CMK (cell line): ENCODE data around the gene ITPKB.

Experiments used
- DNase-seq: peaks from one replicate; pipeline ENCODE4 v3.0.0-alpha.2; 2010; ENCODE audit warnings: low read depth

The ITPKB gene

DNA sequence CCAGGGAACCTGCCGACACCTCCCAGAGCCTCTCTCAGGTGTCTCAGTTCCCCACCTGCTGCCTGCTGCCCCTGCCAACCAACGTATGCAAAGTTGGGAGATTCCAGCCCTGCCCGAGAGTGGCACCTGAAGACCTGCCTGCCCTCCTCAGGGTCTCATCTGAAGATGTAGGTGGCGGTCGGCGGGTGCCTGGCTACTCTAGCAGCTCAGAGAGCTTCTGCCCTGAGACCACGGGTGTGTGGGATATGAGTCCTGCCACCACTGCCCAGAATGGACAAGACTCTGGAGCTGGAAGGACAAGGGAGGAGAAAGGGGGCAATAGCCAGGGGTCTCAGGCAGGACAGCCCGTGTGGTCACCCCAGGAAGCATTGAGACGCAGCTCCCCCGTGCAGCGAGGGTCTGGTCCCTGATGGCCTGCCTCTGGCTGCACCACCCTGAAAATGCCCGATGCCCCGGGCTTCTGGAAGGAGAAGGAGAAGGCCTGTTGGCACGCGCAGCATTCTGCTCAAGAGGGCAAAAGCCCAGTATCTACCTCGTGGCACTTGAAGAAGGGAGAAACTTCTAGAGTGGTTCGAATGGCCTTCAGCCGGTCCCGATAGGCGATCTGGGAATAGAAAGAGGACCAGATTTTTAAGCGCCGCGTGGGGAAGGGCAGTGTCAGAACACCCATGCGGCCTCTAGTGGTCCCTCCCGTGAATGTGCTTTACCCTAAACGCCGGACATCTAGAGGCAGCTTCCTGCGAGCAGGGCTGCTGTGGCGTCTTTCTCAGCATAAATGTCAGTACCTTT lies 101.7 kb downstream of the ITPKB start:
- no peak for DNase-seq

DNA sequence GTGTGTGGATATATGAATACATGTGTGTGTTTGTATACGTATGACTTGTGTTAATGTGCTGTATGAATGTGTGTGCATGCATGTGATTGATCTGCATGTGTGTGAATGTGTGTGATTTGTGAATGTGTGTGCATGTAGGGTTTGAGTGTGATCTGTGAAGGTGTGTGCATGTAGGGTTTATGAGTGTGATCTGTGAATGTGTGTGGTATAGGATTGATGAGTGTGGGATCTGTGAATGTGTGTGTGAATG lies 102.3 kb downstream of the ITPKB start:
- no peak for DNase-seq

DNA sequence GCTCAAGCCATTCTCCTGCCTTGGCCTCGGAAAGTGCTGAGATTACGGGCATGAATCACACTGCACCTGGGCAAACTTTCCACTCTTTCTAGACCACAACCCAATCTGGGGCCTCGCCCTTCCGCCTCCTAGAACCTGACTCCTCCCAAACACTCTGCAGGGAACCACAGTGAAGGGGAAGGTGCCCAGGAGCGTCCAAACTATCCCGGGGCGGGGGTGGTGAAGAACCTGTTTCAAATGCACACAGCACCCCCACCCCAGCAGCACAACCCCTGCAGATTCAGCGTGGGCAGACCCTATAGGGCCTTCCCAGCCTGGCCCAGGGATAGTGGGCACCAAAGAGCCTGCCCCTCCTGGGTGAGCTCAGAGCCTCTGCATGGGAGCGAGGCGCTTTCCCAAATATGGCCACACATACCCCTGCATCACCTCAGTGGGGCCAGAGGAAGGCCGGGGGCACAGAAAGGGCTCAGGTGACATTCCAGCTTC lies 103.6 kb downstream of the ITPKB start:
- no peak for DNase-seq

DNA sequence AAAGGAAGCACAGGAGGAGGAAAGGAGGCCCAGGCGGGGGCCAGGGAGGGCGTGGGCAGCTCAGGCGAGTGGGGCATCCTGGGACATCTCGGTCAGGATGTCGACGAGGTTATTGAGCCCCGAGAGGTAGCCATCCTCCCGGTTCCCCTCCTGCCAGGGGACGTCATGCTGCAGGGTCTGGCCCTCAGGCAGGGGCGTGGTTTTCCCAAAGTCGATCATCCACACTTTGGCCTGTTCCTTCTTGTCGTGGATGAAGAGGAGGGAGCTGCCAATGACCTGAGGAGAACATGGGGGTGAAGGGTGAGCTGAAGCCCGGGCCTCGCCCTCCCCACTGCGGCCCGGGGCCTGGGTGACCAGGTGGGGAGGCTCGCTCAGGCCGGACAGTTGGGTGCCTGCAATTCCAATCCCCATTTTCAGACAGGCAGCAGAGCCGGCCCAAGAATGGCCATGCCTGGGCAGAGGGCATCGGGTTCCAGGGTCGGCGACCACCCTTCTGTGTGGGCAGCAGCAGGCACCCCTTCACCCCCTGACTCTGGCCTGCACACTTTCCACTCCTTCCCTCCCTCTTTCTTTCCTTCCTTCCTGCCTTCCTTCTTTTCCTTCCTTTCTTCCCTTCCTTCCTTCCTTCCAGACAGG lies 104.4 kb downstream of the ITPKB start:
- no peak for DNase-seq

DNA sequence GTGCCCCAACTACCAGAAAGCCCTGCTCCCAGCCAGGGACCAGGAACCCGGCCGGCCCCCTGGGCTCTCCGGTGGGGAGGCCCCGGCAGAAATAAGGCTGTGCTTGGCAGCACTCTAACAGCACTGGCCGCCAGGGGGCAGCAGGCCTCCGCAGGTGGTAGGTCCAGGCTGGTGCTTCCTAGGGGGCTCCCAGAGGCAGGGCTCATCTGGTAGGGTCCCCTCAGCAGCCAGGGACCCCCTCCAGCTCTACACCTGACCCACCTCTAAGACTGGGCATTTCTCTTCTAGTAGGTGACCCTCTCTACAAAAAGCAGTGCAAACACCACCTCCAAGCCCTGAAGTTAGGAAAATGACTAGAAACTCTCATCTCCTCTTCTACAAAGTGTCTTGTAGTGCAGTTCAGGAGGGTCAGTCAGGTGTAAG lies 104.9 kb downstream of the ITPKB start:
- DNase-seq: no peak

DNA sequence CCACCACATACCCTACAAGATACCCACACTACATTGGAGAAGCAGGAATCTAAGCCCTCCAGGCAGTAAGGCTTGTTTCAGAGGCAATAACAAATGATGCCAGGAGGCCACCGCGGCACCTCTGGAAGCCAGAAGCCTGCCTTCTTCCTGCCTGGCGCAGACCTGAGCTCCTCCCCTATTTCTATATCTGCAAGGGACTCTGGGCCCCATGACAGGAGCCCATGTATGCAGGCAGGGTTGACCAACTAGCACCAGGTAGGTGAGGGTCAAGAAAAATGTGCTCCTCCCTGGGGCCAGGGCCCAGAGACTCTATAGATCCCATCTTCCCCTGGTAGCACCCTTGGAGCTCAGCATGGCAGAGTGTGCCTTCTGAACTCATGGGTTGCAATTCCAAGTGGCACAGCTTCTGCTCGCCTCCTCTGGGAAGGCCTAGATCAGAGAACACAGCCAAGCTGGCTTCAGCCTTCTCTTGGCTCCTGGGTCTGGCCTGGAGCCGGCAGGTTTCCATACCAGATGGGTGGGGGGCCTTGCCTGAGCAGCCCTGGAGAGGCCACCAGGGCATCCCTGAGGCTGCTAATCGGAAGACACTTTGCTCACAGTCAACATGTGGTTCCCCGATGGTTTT lies 105.4 kb downstream of the ITPKB start:
- no peak for DNase-seq

DNA sequence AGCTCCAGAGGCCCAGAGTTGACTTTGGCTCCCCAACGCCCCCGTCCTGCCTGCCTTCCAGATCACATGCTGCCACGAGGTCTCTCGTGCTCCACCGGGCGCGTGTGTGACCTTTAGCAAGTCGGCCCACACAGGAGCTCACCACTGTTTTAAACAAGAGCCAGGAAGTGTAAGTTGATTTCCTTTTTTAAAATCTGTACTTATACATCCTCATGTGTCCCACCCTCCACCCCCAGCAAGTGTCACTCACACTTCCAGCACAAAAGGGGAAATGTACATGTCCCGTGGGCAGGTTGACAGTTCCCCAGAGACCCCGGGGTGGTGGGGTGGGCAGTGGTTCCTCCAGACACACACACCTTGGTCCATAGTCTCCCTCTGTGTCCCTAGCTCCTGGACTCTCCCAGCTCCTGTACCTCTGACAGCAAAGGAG lies 106.1 kb downstream of the ITPKB start:
- DNase-seq: no peak

DNA sequence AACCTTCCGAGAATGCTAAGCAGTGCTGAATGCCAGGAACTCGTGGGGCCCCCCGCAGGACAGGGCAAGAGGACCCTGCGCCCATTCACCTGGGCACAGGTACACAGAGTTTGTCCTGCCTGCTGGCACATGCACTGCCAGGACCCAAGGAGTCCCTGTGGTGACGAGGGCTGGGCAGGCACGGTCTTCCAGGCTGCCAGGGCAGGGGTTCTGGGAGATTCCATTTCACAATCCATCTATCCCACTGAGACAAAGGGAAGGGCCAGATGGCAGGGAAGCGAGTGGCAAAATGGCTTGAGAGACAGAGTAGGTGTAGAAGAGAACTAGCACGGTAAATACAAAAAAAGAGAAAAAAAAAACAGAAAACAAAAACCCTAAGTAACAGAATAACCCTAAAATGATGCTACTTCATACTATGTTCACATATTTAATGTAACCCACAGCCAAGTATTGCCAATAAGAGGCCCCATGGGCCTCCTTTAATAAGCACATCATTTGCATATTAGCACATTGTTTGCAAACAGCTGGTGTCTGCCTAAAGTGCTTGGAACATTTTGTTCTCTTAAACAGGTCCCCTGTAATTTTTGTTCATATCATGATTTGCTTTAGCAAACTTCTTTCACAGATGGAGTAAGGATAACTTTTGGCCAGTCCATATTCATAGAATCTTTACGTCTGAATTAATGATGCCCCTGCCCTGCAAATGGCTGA lies 106.8 kb downstream of the ITPKB start:
- DNase-seq: no peak

DNA sequence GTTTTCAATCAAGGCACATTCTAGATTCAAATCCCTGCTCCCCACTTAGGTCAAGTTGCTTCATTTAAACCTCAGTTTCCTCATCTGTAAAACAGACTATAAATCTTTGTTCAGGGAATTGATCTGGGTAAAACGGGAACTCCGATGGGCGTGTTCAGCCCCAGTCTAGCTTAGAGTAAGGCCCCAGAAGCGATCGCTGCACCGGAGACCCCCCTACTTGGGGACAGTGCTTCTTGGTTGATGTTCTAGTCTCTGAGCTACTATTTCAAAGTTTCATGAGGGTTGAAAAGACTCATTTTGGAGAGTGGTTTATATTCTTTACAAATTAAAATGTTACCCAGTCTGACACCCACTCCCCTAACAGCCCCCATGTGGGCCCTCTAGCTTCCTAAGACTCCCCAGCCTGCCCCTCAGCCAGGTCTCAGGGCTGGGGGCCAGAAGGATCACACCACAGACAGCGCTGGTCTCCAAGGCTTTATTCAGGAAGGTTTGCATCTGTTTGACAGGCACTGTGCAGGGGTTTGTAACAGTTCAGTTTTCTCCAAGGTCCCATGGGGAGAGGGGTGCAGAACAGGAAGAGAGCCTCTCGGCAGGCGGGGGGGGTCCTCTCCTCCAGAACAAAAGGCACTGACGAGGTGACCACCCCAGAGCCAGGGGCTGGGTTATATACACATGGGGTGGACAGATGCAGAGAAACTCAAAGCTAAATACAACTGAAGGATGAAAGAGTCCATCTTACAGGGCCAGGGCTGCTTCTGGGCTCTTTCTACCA lies 107.7 kb downstream of the ITPKB start:
- DNase-seq: no peak

DNA sequence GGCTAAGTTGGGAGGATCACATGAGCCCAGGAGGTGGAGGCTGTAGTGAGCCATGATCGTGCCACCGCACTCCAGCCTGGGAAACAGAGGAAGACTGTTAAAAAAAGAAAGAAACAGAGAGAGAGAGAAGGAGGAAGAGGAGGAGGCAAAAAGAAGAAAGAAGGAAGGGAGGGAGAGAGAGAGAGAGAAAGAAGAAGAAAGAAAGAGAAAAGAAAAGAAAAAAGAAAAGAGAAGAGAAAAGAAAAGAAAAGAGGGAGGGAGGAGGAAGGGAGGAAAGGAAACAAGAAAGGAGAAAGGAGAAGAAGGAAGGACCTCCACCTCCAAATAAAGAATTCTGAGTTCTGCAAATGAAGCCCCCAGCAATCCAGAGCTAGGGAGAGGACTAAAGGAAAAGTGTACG lies 108.5 kb downstream of the ITPKB start:
- DNase-seq: no peak

DNA sequence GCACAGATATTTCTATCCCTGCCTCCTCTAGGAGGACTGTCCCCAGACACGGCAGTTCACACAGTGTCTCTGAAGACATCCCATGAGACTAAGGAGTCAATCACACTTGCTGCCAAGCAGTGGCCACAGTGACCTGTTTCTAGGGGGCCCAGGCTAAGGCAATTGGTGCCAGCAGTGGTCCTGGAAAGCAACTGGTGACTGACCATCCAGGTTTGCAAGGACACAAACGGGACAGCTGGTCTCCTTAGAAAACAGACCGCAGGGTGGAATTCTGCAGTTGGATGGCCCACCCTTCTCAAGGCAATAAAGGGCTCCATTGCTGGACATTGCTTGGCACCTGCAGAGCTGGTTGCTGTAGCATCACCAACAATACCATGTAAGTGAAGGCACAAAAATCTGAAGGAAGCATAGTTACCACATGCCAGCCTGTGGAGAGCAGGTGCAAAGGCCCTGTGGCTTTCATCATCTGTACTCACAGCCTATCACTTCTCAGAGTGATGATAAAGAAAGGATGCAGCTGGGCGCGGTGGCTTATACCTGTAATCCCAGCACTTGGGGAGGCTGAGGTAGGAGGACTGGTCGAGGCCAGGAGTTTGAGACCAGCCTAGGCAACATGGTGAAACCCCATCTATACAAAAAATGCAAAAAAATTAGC lies 109.1 kb downstream of the ITPKB start:
- no peak for DNase-seq

DNA sequence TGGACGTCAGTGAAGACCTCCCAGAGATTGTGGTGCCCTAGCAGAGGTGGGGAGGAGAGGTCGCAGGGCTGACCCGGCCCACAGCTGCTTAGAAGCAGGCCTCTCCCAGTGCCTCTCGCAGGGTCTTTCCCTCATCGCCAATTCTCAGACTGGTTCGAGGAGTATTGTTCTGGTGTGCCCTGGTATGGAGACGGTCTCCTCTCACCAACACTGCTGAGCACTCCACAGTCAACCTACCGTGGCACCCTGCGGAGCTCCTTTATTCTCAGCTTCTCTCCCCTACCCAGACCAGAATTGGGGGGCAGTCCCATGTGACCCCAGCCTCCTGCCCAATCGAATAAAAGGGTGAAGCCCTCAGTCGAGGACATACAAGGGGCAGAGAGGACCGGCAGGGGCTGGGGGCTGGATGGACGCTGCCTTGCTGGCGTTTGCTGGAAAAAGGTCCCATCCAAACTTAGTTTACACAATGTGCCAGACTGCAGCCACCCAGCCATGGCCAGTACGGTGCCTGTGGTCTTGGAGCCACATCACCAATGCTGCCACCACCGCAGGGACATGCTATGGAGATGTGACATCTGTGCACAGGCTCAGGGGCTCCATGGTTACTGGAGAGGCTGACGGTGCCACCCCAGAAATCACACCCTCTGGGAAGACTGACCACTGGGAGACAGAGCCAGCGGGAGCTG lies 109.7 kb downstream of the ITPKB start:
- no peak for DNase-seq

DNA sequence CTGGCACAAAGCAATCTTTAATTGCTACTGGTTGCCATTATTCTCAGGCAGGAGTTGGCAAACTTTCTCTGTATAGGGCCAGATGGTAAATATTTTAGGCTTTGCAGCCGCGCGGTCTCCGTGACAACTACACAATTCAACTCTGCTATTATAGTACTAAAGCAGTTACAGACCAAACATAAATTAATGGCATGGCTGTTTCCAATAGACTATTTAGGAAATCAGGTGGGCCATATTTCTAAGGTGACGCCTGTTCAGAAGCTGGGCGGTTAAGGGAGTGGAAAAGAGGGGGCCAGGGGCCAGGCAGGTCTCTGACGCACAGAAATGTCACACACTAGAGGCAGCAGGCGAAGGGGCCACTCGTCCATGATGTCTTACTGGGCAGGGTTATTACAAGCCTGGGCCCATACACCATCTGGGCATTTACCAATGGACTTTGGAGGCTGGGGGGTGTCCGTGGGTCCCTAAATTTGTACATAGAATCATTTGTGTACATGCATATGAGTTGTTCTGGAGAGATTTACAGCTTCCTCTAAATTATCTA lies 110.4 kb downstream of the ITPKB start:
- DNase-seq: no peak

DNA sequence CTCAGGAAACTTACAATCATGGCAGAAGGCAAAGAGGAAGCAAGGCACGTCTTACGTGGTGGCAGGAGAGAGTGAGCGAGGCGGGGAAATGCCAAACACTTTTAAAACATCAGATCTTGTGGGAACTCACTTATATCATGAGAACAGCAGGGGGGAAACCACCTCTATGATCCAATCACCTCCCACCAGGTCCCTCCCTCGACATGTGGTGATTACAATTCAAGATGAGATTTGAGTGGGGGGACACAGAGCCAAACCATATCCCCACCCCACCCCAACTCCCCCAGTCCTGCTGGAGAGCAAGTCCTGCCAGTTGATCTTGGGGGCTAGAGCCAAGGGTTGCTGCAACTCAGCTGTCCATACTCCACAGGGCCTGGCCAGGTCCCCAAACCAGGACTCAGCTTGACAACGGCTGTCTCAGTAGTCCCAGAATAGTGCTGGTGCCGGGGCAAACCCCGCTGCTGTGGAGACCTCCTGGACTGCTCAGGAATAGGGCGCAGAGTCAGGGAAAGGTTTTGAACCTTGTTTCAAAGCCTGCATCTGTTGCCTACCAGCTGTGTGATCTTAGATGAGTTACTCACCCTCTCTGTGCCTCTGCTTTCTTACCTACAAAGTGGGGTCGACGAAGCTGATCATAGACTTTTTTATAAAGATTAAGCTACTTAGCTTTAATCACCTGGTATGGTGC lies 111.0 kb downstream of the ITPKB start:
- DNase-seq: no peak

DNA sequence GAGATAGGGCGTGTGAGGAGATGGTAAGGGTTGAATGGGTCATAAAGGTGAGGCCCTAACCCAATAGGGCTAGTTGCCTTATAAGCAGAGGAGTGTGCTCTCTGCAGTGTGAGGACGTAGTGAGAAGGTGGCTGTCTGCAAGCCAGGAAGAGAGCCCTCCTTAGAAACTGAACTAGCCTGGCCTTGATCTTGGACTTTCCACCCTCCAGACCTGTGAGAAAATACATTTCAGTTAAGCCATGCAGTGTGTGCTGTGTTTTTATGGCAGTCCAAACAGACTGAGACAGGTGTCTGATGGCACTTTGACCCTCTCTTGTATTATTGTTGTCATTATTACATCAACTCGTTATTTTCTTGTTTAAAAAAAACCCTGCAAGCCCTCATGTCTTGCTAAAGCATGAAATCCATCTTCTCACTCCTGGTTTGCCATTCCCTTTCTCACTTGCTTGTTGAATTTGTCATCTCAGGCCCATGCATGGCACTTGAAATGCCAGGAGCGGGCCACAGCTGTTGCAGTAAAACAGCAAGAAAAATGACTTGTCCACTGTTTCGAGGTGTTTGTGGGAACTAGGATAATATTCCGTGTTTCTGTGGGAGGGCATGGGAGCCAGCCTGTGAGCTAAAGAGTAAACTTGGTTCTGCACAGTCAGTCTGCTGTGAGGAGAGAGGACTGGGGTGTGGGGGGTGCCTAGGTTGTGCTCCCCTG lies 111.9 kb downstream of the ITPKB start:
- no peak for DNase-seq

DNA sequence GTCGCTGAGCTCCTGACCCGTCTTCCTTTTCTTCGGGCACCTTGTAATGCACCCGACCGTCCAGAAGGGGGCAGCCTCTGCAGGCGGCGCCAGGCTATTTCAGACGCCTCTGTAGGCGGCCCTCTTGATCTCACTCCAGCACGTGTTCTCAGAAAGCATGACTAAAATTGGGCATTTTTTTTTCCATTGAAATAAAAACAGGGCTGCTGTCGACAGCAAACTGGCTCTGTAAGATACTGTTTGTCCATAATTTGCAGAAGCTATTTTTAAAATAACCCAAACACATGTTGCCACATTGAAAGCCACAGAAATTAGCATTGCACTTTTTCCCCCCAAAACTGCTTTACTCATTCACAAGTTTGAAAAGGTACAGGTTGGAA lies 112.5 kb downstream of the ITPKB start:
- DNase-seq: peak; percentile 66

DNA sequence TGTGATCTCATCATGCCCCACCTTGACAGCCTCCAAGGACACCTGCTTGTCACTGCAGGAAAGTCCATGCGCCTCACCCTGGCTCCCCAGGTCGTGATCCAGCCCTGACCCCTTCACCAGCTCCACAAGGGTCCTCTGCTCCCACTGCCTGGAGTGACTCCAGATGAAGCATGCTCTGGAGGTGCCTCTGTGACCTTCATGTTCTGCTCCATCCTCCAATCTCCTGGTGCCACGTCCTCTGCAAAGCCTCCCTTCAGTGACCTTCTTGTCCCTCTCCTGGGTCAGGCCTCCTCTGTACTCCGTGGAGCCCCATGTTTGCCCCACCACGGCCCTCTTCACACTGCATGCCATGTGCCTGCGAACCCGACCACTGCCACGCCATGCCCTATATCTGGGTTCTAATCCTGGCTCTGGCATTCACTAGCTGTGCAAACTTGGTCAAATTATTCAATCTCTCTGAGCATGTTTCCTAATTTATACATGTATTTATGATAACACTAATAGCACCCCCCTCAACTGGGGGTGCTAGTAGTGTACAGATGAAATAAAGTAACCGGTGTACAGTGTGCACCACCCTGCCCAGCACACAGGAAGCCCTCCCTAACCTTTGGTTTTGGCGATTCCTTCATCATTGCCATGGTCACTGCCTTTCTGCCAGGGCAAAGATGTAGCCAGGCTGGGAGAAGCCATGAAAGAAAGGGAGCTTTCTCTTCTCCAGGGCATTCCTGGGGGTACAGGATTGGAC lies 113.1 kb downstream of the ITPKB start:
- no peak for DNase-seq

DNA sequence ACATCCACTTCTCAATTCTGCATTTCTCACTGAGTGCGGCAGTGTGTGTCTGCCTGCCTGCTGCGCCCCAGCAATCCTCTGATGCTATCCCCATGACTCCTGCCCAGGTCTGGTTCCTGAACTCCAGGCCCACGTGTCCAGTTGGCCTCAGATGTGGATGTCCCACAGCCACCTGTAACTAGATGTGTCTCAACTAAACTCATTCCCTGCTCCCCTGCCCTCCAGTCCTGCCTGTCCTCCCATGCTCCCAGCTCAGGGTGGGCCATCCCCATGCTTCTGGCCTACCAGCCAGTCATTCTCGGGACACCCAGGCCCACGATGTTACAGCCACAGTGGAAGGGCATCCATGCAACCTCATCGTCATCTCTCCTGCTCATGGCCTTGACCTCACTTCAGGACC lies 113.8 kb downstream of the ITPKB start:
- no peak for DNase-seq

DNA sequence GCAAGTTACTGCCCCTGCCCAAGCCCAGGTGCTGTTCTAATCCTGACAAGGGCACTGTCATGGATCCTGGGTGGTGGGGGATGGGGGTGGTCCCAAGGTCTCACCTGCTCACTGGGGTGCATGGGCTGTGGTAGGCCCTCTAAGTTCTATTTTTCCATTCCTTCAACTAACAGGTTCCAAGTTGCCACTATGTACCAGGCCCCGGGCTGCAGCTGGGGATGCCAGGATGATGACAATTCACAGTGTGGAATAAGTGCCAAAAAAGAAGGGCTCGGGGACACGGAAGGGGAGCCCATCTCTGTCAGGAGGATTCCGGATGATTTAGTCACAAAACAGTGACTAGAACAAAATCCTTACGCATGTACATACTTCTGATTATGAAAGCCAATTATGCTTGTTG lies 114.6 kb downstream of the ITPKB start:
- no peak for DNase-seq
